KMS-11 (cell line): ENCODE measurements around the gene THAP4.

ENCODE experiments used
- H2AFZ ChIP-seq: fragments of 200-600 bp; sonication (generic); 2 replicates; pipeline ENCODE4 v1.6.1; 2016; ENCODE audit warnings: antibody characterized with exemption, mixed run types, low read depth
- H3K27ac ChIP-seq: fragments of 200-600 bp; sonication (generic); 2 replicates; pipeline ENCODE4 v1.6.1; 2016; ENCODE audit warnings: mild to moderate bottlenecking, mixed run types
- H3K27me3 ChIP-seq: fragments of 200-600 bp; sonication (generic); 2 replicates; pipeline ENCODE4 v1.6.1; 2017; ENCODE audit warnings: mild to moderate bottlenecking, low read depth, mixed run types, moderate library complexity; ENCODE audit not compliant: insufficient read depth
- H3K36me3 ChIP-seq: fragments of 200-600 bp; sonication (generic); 2 replicates; pipeline ENCODE4 v1.6.1; 2017; ENCODE audit warnings: mild to moderate bottlenecking, mixed run types; ENCODE audit not compliant: insufficient read depth
- H3K4me1 ChIP-seq: fragments of 200-600 bp; sonication (generic); 2 replicates; pipeline ENCODE4 v1.6.1; 2016; ENCODE audit warnings: mild to moderate bottlenecking, low read depth, mixed run types; ENCODE audit not compliant: poor library complexity, severe bottlenecking
- H3K4me2 ChIP-seq: fragments of 200-600 bp; sonication (generic); 2 replicates; pipeline ENCODE4 v1.7.0; 2016; ENCODE audit warnings: mild to moderate bottlenecking, mixed run types
- H3K4me3 ChIP-seq: fragments of 200-600 bp; sonication (generic); IDR thresholded peaks from 2 replicates; pipeline ENCODE4 v1.6.1; 2017; ENCODE audit warnings: low read depth, low read length, mixed read lengths; ENCODE audit not compliant: insufficient read depth
- H3K79me2 ChIP-seq: fragments of 200-600 bp; sonication (generic); 2 replicates; pipeline ENCODE4 v1.6.1; 2016; ENCODE audit warnings: low read depth, mixed run types; ENCODE audit not compliant: insufficient read depth
- H3K9ac ChIP-seq: fragments of 200-600 bp; sonication (generic); 2 replicates; pipeline ENCODE4 v1.6.1; 2016; ENCODE audit warnings: mild to moderate bottlenecking, mixed run types
- H4K20me1 ChIP-seq: fragments of 200-600 bp; sonication (generic); 2 replicates; pipeline ENCODE4 v1.6.1; 2016; ENCODE audit warnings: mild to moderate bottlenecking, mixed run types; ENCODE audit not compliant: insufficient read depth
- TF ChIP-seq, protein P1 (sequence below): fragments of 200-600 bp; sonication (generic); conservative IDR thresholded peaks from 2 replicates; pipeline ENCODE4 v1.6.1; 2017; ENCODE audit warnings: low read depth, mild to moderate bottlenecking, antibody characterized with exemption, low read length, moderate library complexity, mixed read lengths

The THAP4 gene

GRCh38 chr2:241563031-241563507, 73.9 kb downstream of the THAP4 start:
- Histone ChIP-seq H3K9ac (no peak overlapping the region), H2AFZ (no peak overlapping the region), H3K79me2 (no peaks in the 10 kb centered on the region), H3K27ac (no peak overlapping the region), H3K4me2 (no peak overlapping the region), H3K36me3 (no peaks in the 10 kb centered on the region), H3K27me3 (no peaks in the 10 kb centered on the region; the same call in 1 of the 2 replicates), H3K4me3 (no peak overlapping the region), H3K4me1 (no peaks in the 10 kb centered on the region), H4K20me1 (no peaks in the 10 kb centered on the region)
- TF ChIP-seq, protein P1, sequence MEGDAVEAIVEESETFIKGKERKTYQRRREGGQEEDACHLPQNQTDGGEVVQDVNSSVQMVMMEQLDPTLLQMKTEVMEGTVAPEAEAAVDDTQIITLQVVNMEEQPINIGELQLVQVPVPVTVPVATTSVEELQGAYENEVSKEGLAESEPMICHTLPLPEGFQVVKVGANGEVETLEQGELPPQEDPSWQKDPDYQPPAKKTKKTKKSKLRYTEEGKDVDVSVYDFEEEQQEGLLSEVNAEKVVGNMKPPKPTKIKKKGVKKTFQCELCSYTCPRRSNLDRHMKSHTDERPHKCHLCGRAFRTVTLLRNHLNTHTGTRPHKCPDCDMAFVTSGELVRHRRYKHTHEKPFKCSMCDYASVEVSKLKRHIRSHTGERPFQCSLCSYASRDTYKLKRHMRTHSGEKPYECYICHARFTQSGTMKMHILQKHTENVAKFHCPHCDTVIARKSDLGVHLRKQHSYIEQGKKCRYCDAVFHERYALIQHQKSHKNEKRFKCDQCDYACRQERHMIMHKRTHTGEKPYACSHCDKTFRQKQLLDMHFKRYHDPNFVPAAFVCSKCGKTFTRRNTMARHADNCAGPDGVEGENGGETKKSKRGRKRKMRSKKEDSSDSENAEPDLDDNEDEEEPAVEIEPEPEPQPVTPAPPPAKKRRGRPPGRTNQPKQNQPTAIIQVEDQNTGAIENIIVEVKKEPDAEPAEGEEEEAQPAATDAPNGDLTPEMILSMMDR: no peak

DNA sequence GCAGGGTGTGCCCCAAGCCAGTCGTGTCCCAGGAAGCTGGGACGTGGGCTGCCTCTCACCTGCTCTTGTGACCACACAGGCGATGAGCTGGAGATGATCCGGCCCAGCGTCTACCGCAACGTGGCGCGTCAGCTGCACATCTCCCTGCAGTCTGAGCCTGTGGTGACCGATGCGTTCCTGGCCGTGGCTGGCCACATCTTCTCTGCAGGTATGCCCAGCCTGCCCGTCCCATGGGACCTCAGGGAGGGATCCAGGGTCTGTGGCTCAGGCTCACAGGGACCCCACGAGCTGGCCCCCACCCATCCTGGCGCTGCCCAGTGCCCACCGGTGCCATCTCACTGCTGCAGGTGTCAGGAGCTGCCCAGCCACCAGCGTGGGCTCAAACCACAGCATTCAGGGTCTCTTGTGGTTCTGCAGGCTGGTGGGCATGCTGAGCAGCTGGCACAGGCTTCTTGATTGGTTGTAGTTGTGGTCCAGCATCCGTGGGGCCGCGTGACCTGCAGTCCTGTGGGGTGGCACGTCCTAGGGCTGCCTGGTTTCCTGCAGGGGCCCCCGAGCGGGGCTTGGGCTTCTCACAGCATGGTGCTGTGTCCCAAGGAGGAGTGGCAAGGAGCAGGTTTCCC, 74.6 kb downstream of the THAP4 start:
- Histone ChIP-seq H3K4me3 (no peak overlapping the region), H3K27ac (no peak overlapping the region), H3K27me3 (no peaks in the 10 kb centered on the region; the same call in 1 of the 2 replicates), H3K36me3 (no peaks in the 10 kb centered on the region), H2AFZ (no peak overlapping the region), H3K9ac (no peak overlapping the region), H3K4me2 (no peak overlapping the region), H3K4me1 (no peaks in the 10 kb centered on the region), H3K79me2 (no peaks in the 10 kb centered on the region), H4K20me1 (no peaks in the 10 kb centered on the region)
- TF ChIP-seq, protein P1: no peak

- H4K20me1 ChIP-seq: no peaks in the 10 kb centered on the region
- H3K36me3 ChIP-seq: no peaks in the 10 kb centered on the region
- TF ChIP-seq, protein P1: no peak
- H3K79me2 ChIP-seq: no peaks in the 10 kb centered on the region
- H3K9ac ChIP-seq: no peak overlapping the region
- H3K27me3 ChIP-seq: no peaks in the 10 kb centered on the region; the same call in 1 of the 2 replicates
- no peak overlapping the region for H3K4me2 ChIP-seq
- H3K4me3 ChIP-seq: no peak overlapping the region
- no peak overlapping the region for H3K27ac ChIP-seq
- no peak overlapping the region for H2AFZ ChIP-seq
- no peaks in the 10 kb centered on the region for H3K4me1 ChIP-seq
These were observed 75.1 kb downstream of the THAP4 start for GRCh38 chr2:241561832-241562231.

GRCh38 chr2:241560883-241561474, 76.0 kb downstream of the THAP4 start:
- H3K9ac ChIP-seq: no peak overlapping the region
- H3K4me3 ChIP-seq: no peak overlapping the region
- no peak overlapping the region for H2AFZ ChIP-seq
- no peaks in the 10 kb centered on the region for H3K36me3 ChIP-seq
- no peaks in the 10 kb centered on the region; the same call in 1 of the 2 replicates for H3K27me3 ChIP-seq
- no peaks in the 10 kb centered on the region for H3K4me1 ChIP-seq
- no peaks in the 10 kb centered on the region for H3K79me2 ChIP-seq
- H4K20me1 ChIP-seq: no peaks in the 10 kb centered on the region
- TF ChIP-seq, protein P1: no peak
- no peak overlapping the region for H3K27ac ChIP-seq
- H3K4me2 ChIP-seq: no peak overlapping the region
